OCI-M1 (cell line): ENCODE results near the gene UXT.
"Not testable (repeated sequence)": the region's sequence is repeated elsewhere in the genome, so short reads cannot be mapped to it uniquely, and the experiment has no call there.

Experiments
- DNase-seq: peaks from one replicate; lab custom pipeline; 2025; lab: John Stamatoyannopoulos, UW

UXT gene

DNA sequence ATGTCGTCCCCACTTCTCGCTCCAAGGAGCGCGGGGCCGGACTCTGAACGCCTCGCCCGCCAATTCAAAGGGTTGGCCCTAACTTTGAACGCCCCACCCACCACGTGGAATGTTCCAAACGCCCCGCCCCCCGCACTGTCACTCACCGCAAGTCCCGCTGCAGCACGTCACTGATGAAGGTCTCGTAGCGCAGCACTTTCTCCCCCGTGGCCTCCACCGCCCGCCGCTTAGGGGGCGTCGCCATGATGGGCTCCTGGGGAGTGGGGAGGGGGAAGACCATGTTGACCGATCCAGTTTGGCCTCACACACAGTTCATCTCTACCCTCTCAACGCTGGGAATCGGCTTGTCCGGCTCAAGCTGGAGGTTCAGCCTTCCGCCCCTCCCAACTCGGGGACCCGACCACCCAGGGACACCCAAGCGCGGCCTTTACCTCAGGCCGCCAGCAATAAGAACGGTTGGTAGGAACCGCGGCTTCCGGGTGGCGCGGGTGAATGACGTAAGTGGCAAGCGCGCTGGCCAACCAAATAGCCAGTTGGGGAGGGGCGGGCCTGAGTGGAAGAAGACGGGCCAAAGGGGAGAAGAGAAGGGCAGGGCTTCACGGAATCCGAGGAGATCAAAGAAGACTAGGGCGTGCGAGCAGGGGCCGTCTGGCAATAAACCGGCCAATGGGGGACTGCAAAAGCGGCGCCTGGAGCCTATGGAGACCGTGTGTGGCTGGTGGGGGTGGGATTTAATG, at the start of gene UXT:
UXT (minus strand) TSS at position 497 of the 737 bp plus-strand sequence; CDS start at position 244, 253 bp downstream.
- peak; percentile 96 for DNase-seq

- DNase-seq: no peak
Measured at GRCh38 chrX:47707031-47707780, 48.2 kb upstream of the UXT start.

DNA sequence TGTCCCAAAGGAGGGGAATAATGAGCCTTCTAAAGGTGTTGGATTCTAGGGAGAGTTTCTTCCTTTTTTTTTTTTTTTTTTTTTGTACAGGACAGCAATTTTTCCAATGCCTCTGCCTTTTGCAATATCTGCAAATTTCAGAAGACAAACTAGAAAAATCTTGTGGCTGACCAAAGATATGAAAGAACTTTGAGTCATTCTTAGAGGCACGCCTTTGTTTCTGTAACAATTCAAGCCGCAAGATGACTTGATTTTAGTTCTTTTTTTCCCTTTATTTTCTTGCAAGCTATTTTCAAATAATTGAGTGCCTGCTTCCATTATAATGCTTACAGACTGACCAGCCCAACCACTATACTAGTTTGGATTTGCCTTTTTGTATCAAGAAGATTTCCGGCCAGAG, 47.6 kb upstream of the UXT start:
- no peak for DNase-seq

- DNase-seq: no peak
Measured at GRCh38 chrX:47704736-47705135, 45.8 kb upstream of the UXT start.

DNA sequence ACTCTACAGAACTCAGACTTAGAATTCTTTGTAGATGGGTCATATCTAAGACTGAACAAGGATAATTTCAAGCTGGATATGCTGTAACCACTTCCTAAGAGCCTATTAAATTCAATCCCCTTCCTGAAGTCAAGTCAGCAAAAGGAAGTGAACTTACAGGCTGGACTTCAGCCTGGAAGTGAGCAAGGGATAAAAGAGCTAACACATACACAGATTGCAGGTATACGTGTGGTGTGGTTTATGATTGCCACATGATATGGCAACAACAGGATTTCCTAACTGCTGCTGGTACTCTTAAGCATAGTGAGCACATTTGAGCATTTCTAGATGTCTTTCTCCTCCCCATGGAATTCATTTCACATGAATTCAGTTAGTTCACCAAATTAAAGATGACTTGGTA, 38.2 kb upstream of the UXT start:
- no peak for DNase-seq

DNA sequence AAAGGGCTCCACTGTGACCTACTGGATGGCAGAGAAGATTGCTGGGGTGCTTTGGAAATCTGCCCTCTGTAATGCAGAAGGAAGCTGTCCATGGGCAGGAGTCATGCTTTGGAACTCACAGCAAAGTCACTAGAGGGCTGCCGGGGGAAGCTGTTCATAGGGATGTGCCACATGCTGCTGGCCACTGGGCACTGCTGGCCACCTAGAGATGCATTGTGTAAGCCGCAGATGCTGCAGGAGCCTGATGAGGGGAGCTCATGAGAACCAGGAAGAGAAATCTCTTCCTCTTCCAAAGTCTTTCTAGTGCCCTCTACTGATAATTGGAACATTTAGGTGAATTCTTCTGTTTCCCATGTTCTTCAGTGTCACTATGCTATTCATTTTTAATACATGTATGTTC, 31.2 kb upstream of the UXT start:
- DNase-seq: peak; percentile 18

GRCh38 chrX:47687263-47687662, 28.3 kb upstream of the UXT start:
- DNase-seq: no peak

DNA sequence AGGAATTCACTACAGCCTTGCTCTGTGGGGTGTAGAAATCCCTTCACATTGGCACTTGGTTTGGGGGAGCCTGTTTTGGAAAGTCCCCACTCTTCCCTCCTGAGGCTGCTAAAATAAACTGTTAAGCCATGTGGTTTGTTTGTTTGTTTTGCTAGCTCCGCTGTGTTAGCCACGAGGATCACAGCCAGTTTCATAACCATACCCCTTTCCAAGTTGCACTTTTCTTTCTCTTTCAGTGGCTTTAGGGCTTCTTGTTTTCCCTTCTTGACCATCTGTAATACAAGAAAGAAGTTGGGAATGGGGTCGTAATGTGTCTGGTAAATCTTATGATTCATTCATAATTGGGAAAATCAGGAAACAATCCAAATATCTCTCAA, 24.8 kb upstream of the UXT start:
- DNase-seq: no peak

DNA sequence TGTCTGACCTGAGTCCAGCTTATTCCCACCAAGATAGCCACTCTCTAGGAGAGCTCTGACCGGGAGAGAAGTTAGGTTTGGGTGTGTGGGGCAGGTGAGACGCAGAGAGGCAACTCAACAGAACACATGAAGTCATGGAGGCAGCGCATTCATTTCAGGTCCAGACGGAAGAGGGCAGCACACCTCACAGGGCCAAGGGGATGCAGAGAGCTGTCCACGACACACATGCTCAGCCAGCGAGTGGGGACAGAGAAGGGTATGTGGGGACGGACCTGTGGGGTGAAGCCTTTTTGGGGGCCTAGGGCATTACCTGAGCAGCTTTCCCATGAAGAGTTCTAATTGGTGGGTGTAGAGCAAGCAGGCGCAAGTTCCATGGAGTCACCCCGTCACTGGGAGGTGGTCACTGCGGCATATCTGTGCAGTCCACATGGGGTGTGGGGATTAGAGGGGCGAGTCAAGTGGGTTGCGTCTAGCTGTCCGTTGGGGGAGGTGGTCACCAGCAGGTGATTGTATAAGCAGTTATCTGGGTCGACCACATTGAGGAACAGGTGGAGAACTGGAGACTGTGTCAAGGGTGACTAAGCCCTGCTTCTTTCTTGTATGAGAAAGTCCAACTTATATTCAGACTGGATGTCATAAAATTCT, 24.3 kb upstream of the UXT start:
- DNase-seq: peak; percentile 56

DNA sequence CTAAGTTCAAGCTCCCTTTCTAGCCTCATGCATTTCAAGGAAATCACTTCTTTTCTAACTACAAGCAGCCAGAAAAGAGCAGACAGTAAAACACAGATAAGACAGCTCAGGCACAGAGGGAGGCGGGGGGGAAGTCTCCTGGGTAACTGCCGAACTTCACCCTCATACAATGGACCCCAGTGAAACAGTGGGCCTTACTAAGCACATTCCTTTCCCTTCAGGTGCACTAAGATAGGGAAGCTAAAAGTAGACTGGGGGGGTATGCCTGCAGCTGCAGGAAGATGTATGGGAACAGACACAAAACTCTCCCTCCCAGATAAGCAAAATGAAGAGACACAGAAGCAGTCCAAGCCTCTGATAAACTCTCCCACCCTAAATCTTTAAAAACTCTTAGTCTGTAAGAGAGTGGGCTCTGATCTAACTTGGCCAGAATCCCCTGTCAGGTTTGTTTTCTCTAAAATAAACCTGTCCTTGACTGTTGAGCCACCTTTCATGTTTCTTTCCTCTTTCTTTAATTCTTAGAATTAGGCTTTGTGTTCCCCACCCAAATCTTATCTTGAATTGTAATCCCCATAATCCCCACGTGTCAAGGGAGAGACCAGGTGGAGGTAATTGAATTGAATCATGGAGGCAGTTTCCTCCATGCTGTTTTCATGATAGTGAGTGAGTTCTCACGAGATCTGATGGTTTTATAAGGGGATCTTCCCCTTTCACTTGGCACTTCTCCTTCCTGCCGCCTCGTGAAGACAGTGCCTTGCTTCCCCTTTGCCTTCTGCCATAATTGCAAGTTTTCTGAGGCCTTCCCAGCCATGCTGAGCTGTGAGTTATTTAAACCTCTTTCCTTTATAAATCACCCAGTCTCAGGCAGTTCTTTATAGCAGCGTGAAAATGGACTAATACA, 17.2 kb upstream of the UXT start:
- DNase-seq: peak; percentile 80

GRCh38 chrX:47674776-47675175, 15.8 kb upstream of the UXT start:
- DNase-seq: no peak

GRCh38 chrX:47665797-47666196, 6.8 kb upstream of the UXT start:
- not testable (repeated sequence) for DNase-seq

GRCh38 chrX:47664737-47665136, 5.8 kb upstream of the UXT start:
- DNase-seq: no peak

DNA sequence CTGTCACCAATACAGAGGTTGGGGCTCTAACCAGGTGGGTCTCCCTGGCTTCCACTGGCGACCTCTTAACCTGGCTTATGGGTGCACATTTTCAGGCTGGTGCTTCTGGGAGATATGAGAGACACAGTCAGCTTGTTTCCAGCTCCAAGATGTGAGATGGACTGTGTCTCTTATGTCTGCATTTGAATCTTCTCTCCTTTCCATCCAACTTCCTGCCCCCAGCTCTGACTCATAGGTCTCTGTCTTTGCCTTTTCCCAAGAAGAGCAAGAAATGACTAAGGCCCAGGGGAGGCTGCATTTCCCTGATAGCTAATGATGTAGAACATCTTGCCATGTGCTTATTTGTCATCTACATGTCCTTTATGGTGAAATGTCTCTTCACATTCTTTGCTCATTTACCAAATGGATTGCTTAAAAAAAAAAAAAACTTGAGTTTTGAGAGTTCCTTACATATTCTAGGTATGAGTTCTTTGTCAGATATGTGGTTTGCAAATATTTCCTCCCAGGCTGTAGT, 3.2 kb upstream of the UXT start:
- DNase-seq: peak; percentile 65

GRCh38 chrX:47661539-47661938, 2.6 kb upstream of the UXT start:
- DNase-seq: no peak

DNA sequence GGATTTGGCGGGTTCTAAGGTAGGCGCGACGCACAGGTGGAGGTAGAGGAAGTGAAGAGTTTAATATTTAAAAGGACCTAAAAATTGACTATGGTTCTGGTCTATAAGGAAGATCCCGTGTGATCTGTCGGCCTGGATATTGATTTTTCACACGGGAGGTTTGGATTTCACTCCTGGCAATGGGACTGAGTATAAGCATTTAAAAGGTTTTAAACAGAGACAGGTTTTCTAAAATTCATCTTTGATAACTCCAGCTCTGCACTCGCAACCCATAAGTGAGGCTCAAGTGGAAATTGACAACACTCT, 394 bp upstream of the UXT start:
- DNase-seq: no peak

DNA sequence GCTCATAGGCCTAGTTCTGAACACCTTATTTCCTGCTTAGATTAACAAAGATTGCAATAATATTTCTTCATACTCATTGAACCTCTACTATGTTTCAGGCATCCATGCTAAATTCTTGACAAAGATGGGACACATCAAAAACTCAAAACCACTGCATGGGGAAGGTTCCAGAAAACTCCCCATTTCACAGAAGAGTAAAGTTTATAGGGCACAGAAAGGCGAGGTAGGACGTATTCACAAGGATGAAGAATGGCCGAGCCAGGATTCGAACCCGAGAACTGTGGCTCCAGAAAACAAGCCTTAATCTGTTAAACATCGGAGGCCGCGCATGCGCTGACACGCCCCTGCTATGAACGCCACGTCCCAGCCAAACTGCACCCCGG, 688 bp downstream of the UXT start:
- no peak for DNase-seq

GRCh38 chrX:47651043-47651905, 7.7 kb downstream of the UXT start:
- DNase-seq: no peak

DNA sequence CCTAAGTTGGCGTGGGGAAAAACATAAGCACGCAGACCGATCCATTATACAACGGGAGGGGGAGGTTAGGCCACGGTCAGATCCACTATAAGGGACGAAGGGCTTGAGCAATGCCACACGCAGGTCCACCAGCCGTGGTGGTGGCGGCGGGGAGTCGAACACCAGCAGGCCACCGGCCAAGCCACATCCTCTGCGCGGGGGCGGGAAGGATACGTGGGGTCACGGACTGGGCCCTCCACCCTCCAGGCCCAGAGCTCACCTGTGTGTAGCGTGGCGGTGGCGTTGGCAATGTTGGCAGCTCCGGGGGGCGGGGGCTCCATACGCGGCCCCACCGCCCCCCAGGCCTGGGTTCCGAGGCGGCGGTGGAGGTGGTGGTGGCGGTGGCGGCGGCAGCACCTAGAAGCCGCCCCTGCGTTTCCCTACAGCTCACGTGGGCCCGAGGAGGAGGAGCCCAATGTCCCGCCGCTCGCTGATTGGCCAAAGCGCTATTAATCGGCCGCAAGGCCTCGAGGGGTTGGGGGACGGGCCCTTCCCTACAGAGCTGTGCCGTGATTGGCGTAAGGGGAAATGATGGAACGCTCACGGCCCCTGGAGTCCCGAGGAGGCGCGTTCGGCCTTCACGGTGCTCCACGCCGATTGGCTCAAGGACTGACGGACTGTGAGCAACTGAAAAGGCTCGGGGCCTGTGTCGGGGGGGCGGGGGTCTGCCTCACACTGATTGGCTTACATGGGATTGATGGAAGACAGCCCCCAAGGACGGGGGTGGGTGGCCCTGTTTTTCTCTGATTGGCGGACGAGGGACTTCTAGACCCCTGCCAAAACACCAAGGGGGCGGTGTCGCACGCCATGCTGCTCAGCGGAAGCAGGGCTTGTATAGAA, 8.6 kb downstream of the UXT start, which contains the start of gene ELK1:
ELK1 (minus strand) TSS at position 400 of the 879 bp plus-strand sequence. CDS start 9,122 bp downstream, outside the sequence.
- peak; percentile 98 for DNase-seq

GRCh38 chrX:47649781-47650163, 9.2 kb downstream of the UXT start:
- DNase-seq: no peak
